HG03196 (cell line): ENCODE results near the gene GDPD2.
A peak's percentile ranks its signal among the peaks of the same experiment; 100 is the strongest.
"Not testable (repeated sequence)": the region's sequence is repeated elsewhere in the genome, so short reads cannot be mapped to it uniquely, and the experiment has no call there.

Source experiments
- ATAC-seq: cut with Tn5 transposase; IDR thresholded peaks from one replicate; pipeline ENCODE4 v1.9.1; 2021; ENCODE audit not compliant: unreplicated experiment

Gene GDPD2

DNA sequence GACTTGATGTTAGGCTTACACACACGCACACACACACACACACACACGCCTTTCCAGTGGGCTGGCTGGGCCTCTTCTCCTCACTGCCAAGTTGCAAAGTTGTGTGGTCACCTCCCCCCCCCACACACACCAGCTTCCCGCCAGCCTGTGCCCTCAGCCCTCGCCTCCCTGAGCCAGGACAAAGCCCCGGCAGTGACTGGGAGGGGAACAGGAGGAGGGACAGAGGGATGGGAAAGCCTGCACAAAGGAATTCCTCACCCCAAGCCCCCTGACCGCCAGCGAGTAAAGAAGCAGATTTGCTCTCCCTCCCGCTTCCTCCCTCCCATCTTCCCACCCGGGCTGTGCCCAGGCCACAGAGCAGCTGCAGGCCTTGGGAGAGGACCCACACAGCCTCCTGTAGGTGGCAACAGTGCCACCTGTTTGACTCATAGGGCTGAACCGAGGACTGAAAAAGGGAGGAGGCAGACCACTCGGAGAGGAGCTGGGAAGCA is at the start of gene GDPD2:
GDPD2 (plus strand) TSS at position 464 of the 491 bp plus-strand sequence. CDS start 1,671 bp downstream, outside the sequence.
- no peak for ATAC-seq

DNA sequence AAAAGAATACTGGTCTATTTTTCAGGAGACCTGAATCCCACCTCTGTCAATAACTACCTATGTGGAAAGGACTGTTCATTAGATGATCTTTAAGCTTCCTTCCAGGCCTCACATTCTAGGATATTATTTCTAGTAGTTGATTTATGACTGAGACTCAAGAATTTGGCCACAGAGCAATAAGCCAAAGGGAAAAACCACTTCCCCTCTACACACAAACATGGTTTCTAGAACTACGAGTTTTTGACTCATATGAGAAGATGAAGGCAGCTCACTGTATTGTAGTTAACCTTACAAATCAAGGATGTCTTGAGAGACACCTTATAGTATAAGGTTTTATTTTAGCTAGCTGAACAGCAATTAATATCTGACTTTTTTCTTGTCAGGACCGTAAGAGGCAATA is 36.9 kb upstream of the GDPD2 start:
- no peak for ATAC-seq

DNA sequence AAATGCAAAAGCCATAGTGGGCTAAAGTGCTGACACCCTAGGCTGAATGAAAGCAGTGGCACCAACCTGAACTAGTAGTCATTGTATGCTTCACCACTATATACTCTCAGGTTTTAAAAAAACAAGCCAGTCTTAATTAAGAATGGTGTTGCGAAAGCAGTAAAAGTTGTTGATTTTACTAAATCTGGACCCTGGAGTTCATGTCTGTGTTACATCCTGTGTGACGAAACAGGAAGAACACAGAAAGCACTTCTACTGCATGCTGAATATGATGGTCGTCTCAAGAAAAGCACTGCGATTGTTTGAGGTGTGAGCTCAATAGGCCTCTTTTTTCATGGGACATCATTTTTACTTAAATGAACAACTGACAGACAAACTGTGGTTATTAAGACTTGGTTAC is 24.2 kb upstream of the GDPD2 start:
- ATAC-seq, result no peak

- not testable (repeated sequence) for ATAC-seq
Observed at GRCh38 chrX:70400181-70400580, 22.9 kb upstream of the GDPD2 start.

GRCh38 chrX:70402721-70403120 is 20.4 kb upstream of the GDPD2 start:
- ATAC-seq, result no peak

- no peak for ATAC-seq
Observed at GRCh38 chrX:70405003-70405402, 18.1 kb upstream of the GDPD2 start.

- no peak for ATAC-seq
Observed at GRCh38 chrX:70410921-70411320, 12.2 kb upstream of the GDPD2 start.

- ATAC-seq, result no peak
Observed at GRCh38 chrX:70411475-70411874, 11.6 kb upstream of the GDPD2 start.

DNA sequence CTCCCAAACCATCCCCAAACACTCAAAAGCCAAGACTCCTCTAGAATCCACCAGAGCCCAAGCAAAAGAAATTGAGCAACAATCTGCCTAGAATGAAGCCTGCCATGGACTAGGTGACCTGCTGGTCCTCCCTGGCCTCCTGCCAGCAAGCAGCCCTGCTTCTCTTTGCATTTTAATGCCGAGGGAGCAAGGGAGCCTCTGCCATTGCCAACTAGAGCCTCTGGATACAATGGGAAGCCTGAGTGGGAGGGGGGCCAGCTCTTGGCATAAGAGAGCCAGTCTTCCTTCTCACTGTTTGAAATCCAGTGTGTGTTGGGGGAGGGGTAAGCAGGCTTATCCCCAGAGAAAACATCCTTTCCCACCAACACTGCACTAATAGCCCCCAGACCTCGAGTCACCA is 1.5 kb upstream of the GDPD2 start:
- no peak for ATAC-seq

DNA sequence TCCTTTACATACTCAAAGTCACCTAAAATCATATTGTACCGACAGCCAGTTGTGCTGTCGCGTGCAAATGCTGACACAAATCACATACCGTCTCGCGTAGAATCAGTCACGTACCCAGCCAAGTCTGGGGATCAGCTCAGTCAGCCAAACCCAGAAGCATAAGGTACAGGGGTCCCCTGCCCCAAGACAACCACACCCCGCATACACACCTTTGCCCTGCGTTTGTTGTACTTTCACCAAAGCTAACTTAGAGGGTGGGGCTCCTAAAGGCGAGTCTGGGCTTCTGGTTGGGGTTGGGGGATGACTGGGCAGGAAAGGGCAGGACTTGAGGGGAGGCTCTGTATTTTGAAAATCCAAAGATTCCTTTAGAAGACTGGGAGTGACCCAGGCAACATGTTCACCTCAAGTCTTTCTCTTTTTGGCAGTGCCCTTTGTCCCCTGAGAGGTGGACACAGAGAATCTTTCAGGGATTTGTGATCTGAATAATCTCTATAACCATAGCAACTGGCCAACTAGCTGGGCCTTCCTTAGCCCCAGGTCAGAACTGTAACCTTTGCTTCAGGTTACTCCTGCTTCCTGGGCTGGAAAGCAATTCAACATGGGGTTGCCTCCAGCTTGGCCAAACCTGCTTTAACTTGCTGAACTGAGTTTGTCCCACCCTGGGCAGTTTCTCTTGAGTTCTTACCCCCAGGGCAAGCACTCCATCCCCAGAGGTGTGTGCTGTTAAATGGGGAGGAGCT is 992 bp downstream of the GDPD2 start:
- no peak for ATAC-seq

GRCh38 chrX:70424801-70425200 is 1.7 kb downstream of the GDPD2 start:
- ATAC-seq, result no peak

DNA sequence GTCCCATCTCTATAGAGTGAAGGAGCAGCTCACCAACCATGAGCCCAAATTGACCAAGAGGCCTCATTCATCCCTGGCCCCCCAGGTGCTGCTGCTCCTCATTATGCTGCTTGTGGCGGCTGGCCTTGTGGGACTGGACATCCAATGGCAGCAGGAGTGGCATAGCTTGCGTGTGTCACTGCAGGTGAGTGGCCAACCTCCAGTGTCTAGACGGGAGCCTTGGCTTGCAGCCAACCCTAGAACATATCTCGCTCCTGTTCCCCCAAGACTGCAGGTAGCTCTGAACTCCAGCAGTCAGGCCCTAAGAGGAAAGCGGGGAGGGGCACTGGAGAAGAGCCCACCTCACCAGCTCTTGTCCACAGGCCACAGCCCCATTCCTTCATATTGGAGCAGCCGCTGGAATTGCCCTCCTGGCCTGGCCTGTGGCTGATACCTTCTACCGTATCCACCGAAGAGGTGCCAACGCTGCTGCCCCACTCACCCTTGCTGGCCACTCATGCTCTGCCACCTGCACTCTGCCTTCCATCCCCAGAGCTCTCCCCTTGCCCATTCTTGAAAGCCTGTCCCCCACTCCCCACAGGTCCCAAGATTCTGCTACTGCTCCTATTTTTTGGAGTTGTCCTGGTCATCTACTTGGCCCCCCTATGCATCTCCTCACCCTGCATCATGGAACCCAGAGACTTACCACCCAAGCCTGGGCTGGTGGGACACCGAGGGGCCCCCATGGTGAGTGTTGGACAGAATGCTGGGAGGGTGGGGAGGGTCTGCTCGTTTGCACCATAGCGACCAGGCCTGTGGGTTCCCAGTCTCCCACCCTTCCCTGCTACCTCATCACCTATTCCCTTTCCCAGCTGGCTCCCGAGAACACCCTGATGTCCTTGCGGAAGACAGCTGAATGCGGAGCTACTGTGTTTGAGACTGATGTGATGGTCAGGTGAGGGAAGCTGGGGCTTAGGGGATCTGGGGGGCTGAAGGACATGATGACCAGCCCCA is 3.5 kb downstream of the GDPD2 start:
- no peak for ATAC-seq

DNA sequence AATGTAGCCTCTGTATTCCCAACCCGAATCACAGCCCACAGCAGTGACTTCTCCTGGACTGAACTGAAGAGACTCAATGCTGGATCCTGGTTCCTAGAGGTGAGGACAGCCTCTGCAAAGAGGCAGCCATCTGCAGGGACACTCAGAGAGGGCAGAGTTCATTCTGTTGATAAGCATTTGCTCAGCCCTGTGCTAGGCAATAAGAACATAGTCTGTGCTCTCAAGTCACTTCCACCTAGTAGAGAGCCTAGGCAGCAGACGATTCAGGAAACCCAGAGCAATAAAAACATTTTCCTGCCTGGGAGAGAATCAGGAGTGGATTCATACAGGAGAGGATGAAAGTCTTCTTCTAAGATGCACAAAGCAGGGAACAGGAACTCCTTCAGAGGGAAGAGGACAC is 4.3 kb downstream of the GDPD2 start:
- no peak for ATAC-seq

- no peak for ATAC-seq
Observed at GRCh38 chrX:70429759-70430158, 6.6 kb downstream of the GDPD2 start.

DNA sequence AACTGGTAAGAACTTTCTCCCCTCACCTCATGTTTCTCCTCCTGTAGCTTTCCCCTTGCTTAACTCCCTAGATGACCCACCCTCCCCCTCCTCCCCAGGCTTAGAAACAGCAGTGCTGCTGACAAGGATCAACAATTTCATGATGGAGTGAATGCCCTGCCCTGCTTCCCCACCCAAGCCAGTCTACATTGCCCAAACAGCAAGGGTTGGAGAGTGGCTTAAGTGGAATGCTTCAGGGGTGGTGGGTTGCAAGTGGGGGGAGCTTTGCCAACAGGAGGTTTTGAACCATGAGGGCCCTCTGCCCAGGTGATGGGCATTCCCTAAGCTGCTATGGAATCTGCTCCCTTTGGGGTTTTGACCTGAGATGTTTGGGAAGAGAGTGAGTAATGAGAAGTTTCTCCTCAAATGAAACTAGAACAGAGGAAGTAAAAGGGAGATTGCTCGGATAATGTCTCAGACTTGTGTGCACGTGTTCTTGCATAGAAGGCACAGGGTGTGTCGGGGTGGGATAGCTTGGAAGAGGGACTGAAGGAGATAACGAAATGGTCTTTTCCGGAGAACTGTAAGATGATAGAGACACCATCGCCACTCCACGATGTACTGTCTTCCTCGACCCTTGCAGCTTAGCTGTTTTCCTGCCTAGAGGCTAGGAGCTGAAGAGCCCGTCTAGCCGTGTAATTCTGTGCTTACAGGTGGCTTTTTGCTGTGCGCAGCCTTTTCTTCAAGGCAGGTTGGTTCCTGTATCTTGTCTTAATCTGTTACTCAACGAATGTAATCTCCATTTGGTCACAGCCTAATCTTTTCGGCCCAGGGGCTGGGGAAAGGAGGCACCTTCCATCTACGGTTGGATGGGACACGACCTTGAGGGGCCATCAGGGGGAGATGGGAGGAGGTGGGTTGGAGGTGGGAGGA is 10.1 kb downstream of the GDPD2 start:
- no peak for ATAC-seq

DNA sequence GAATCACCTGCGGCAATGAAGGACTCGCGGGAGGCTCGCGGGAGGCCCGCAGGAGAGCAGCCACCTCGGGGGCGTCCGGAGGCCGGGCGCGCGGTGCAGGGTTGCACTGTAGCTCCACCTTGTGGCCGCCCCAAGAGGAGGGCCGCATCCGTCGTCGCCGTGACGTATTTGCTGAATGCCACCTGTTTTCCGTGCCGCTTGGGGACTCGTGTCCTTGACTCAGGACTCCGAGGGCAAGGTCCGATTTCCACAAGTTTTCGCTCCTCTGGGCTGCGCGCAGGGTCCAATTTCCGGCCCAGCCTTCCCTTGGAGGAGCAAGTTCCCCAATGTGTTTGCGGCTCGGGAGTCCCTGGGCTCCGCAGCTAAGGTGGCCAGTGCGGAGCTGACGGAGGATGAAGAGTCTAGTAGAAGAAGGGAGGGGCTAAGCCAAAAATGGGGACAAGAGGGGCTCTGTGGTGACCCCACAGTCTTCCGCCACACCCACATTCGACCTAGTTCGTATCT is 10.8 kb downstream of the GDPD2 start:
- ATAC-seq, result peak; percentile 69

- peak; percentile 62 for ATAC-seq
Observed at GRCh38 chrX:70434352-70434866, 11.3 kb downstream of the GDPD2 start.

DNA sequence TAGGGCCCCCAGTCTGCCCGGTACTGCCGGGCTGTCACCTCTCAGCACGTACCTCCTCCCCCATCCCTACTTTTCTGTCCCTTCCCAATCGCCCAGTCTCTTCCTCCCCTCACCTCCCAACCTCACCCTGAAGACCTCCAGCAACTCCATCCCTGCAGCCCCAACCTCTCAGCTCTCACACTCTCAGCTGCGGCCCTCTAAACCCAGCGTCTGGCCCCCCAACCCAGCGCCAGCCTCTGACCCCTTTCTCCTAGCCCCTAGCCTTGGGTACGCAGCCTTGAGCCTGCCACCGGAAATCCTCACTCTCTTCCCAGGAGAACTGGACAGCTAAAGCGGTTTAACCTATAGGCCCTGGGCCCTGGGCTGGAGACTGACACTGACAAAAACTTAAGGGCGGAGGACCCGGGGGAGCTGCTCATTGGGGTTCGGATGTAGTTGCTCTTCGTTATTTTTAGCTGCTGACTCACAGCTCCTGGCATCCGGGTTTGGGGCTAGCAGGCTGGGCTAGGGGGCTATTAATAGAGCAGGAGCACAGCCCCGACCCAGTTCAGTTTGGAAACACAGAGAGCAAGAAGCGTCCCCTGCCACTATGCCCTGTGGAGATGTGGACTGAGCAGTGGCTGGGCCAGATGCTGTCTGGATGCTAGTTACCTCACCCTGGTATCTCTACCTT is 11.9 kb downstream of the GDPD2 start:
- ATAC-seq, result no peak

- ATAC-seq, result no peak
Observed at GRCh38 chrX:70436343-70436742, 13.2 kb downstream of the GDPD2 start.

GRCh38 chrX:70437011-70437410 is 13.9 kb downstream of the GDPD2 start:
- ATAC-seq, result no peak
